HepG2 (cell line): ENCODE results near the gene MOV10L1. TPM values are rescaled to one million over a fixed set of nuclear protein-coding genes. Genes with fewer than 3 reads are reported as not detected.
A peak's percentile ranks its signal among the peaks of the same experiment; 100 is the strongest.

Experiments
- AGO1 ChIP-seq: fragments of 200-400 bp; formaldehyde crosslinking; IDR thresholded peaks from 2 replicates; pipeline ENCODE4 v1.6.1; 2017; ENCODE audit warnings: mild to moderate bottlenecking, low read depth, low read length, moderate library complexity; ENCODE audit not compliant: poor library complexity, severe bottlenecking
- AGO2 ChIP-seq: fragments of 200-400 bp; formaldehyde crosslinking; optimal IDR thresholded peaks from 2 replicates; pipeline ENCODE3; 2017; ENCODE audit warnings: mild to moderate bottlenecking, low read depth, low read length, moderate library complexity
- ESRRA ChIP-seq: sonication (generic); formaldehyde crosslinking; IDR thresholded peaks from 2 replicates; pipeline ENCODE4 v1.5.1; 2020; ENCODE audit warnings: mild to moderate bottlenecking, low read depth, missing genetic modification reagents
- GTF2F1 ChIP-seq: fragments of 150-350 bp; IDR thresholded peaks from 2 replicates; pipeline ENCODE4 v1.6.1; 2014; ENCODE audit warnings: low read length
- KDM3A ChIP-seq: IDR thresholded peaks from 2 replicates; pipeline ENCODE4 v1.6.1; 2018; ENCODE audit warnings: low read depth, missing compliant biosample characterization
- NR2F6 ChIP-seq, 2 experiments: IDR thresholded peaks; 2 replicates each; pipeline ENCODE4 v1.6.1; 2016; ENCODE audit warnings: antibody characterized with exemption in 1 of 2, mild to moderate bottlenecking in 1 of 2
- POLR2A ChIP-seq, 2 experiments: IDR thresholded peaks; 2 replicates each; pipeline ENCODE4 v1.6.1; 2011; ENCODE audit warnings: low read depth in 2 of 2, low read length in 2 of 2, mild to moderate bottlenecking in 1 of 2, moderate library complexity in 1 of 2; ENCODE audit not compliant: insufficient read depth in 1 of 2
- POLR2G ChIP-seq: fragments of 200-400 bp; formaldehyde crosslinking; IDR thresholded peaks from 2 replicates; pipeline ENCODE4 v1.6.1; 2018; ENCODE audit warnings: mild to moderate bottlenecking, low read depth, low read length, moderate library complexity
- PTBP1 ChIP-seq: fragments of 200-400 bp; formaldehyde crosslinking; IDR thresholded peaks from 2 replicates; pipeline ENCODE4 v1.6.1; 2018; ENCODE audit warnings: low read length, low read depth; ENCODE audit not compliant: poor library complexity, severe bottlenecking
- RNF2 ChIP-seq: fragments of 450-650 bp; conservative IDR thresholded peaks from 2 replicates; pipeline ENCODE4 v1.6.1; 2016; ENCODE audit warnings: low read depth
- SIN3B ChIP-seq: fragments of 150-350 bp; IDR thresholded peaks from 2 replicates; pipeline ENCODE4 v1.6.1; 2014; ENCODE audit warnings: low read length
- SPEN ChIP-seq: sonication (generic); formaldehyde crosslinking; IDR thresholded peaks from 2 replicates; pipeline ENCODE4 v1.5.1; 2020; ENCODE audit warnings: low read depth, mild to moderate bottlenecking, missing genetic modification reagents
- ZMAT3 ChIP-seq: sonication (generic); formaldehyde crosslinking; conservative IDR thresholded peaks from 2 replicates; pipeline ENCODE4 v1.7.0; 2021; ENCODE audit warnings: missing genetic modification reagents
- ZNF451 ChIP-seq: sonication (generic); formaldehyde crosslinking; IDR thresholded peaks from 2 replicates; pipeline ENCODE4 v1.5.0; 2020; ENCODE audit warnings: mild to moderate bottlenecking, missing genetic modification reagents
- ZNF652 ChIP-seq: IDR thresholded peaks from 2 replicates; pipeline ENCODE4 v1.6.1; 2016; ENCODE audit warnings: low read depth, borderline replicate concordance
- polyA plus RNA-seq, 8 experiments: library from polyadenylated mRNA; depleted of rRNA in 3 of 8; stranded (reverse) in 7 of 8; unstranded in 1 of 8; fragments of >200 nt; fragmentation: Illumina TruSeq in 4 of 8; extraction: Trizol in 4 of 8; gene quantifications; 2 replicates each; pipeline versions ENCODE4 v1.2.1 to v1.2.3, GENCODE V29; 2011 to 2016; ENCODE audit warnings: low read depth in 4 of 8, missing spikeins in 1 of 8, mixed read lengths in 1 of 8; ENCODE audit not compliant: insufficient read depth in 1 of 8
- total RNA-seq, 5 experiments: library from RNA; depleted of rRNA; stranded (reverse); fragments of >200 nt; fragmentation: Illumina TruSeq; extraction: Trizol; gene quantifications; 2 replicates each; pipeline ENCODE4 v1.2.3, GENCODE V29; 2016; ENCODE audit warnings: low read depth in 1 of 5
- TF ChIP-seq, protein P1 (sequence below): sonication (generic); formaldehyde crosslinking; IDR thresholded peaks from 2 replicates; pipeline ENCODE4 v1.5.0; 2020; ENCODE audit warnings: missing genetic modification reagents
- TF ChIP-seq, protein P2 (sequence below): sonication (generic); formaldehyde crosslinking; IDR thresholded peaks from 2 replicates; pipeline ENCODE4 v1.8.1; 2023; ENCODE audit warnings: mild to moderate bottlenecking, missing genetic modification reagents
- TF ChIP-seq, protein P3 (sequence below): sonication (generic); formaldehyde crosslinking; IDR thresholded peaks from 2 replicates; pipeline ENCODE4 v1.9.0; 2022; ENCODE audit warnings: low read depth, missing genetic modification reagents
- TF ChIP-seq, protein P4 (sequence below): sonication (generic); formaldehyde crosslinking; IDR thresholded peaks from 2 replicates; pipeline ENCODE4 v1.8.1; 2023; ENCODE audit warnings: mild to moderate bottlenecking, moderate library complexity, missing genetic modification reagents
- TF ChIP-seq, protein P5 (sequence below): sonication (generic); formaldehyde crosslinking; IDR thresholded peaks from 2 replicates; pipeline ENCODE4 v1.5.0; 2020; ENCODE audit warnings: missing genetic modification reagents, mild to moderate bottlenecking, borderline replicate concordance
- TF ChIP-seq, protein P6 (sequence below): sonication (generic); formaldehyde crosslinking; IDR thresholded peaks from 2 replicates; pipeline ENCODE4 v1.4.0; 2020; ENCODE audit warnings: missing genetic modification reagents, mild to moderate bottlenecking, borderline replicate concordance

MOV10L1 gene
- total and polyA plus RNA-seq, 2 of the 13 experiments (the other 11 are each of a cell fraction or from before 2014, with no cell fraction given): 0.11 to 0.12 TPM

DNA sequence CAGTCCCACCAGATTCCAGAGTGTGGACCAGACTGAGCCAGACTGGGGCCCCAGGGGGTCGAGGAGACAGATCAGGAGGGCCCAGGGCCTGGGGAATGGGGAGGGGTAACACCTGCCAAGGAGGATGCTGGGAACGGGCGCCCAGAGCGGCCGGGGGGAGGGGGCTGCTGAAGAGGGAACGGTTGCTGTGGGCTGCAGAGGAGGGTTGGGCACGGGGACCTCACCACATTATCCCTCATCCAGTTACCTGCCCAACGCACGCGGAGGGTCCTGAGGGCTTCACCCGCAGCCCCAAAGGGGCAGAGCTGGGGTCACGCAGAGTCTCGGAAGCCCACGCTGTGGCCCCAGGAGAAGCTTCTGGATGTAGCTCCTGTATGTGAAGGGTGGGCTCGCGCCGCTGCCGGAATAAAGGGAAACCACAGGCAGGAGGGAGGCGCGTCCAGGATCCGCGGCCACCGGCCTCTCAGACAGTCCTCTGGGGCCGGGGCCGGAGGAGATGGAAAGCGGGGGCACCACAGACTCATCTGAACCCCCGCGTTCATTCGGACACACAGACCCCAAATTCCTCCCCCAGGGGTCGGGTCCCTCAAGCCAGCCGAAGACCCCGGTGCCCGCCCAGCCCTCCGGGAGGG is 110.1 kb downstream of the MOV10L1 start (continued):
- TF ChIP-seq, protein P1, sequence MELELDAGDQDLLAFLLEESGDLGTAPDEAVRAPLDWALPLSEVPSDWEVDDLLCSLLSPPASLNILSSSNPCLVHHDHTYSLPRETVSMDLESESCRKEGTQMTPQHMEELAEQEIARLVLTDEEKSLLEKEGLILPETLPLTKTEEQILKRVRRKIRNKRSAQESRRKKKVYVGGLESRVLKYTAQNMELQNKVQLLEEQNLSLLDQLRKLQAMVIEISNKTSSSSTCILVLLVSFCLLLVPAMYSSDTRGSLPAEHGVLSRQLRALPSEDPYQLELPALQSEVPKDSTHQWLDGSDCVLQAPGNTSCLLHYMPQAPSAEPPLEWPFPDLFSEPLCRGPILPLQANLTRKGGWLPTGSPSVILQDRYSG: no peak
- TF ChIP-seq, protein P2, sequence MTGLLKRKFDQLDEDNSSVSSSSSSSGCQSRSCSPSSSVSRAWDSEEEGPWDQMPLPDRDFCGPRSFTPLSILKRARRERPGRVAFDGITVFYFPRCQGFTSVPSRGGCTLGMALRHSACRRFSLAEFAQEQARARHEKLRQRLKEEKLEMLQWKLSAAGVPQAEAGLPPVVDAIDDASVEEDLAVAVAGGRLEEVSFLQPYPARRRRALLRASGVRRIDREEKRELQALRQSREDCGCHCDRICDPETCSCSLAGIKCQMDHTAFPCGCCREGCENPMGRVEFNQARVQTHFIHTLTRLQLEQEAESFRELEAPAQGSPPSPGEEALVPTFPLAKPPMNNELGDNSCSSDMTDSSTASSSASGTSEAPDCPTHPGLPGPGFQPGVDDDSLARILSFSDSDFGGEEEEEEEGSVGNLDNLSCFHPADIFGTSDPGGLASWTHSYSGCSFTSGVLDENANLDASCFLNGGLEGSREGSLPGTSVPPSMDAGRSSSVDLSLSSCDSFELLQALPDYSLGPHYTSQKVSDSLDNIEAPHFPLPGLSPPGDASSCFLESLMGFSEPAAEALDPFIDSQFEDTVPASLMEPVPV (CRISPR knock-in tag): 0 out of 2 replicates have a peak, but pooled peaks have one; percentile 7
- TF ChIP-seq KDM3A (CRISPR knock-in tag) (no peak), POLR2A (IDR thresholded peaks at IDR 0.05; ENCODE audit: insufficient read depth in 1 of 2, low read depth in 2 of 2, low read length in 2 of 2) (peak in 1 of 2 experiments; percentile 31; a peak in 1 of 4 replicates), POLR2G (peak; percentile 39; the same call in 1 of the 2 replicates), AGO1 (peak; percentile 88), ESRRA (CRISPR knock-in tag) (no peak), RNF2 (no peak), PTBP1 (no peak), SIN3B (no peak), AGO2 (peak; percentile 89), GTF2F1 (no peak), ZNF652 (CRISPR knock-in tag) (no peak), ZNF451 (CRISPR knock-in tag) (no peak), ZMAT3 (CRISPR knock-in tag) (no peak), SPEN (no peak), NR2F6 (IDR thresholded peaks at IDR 0.05) (no peak), NR2F6 (CRISPR knock-in tag; IDR thresholded peaks at IDR 0.05) (no peak)
- TF ChIP-seq, protein P3, sequence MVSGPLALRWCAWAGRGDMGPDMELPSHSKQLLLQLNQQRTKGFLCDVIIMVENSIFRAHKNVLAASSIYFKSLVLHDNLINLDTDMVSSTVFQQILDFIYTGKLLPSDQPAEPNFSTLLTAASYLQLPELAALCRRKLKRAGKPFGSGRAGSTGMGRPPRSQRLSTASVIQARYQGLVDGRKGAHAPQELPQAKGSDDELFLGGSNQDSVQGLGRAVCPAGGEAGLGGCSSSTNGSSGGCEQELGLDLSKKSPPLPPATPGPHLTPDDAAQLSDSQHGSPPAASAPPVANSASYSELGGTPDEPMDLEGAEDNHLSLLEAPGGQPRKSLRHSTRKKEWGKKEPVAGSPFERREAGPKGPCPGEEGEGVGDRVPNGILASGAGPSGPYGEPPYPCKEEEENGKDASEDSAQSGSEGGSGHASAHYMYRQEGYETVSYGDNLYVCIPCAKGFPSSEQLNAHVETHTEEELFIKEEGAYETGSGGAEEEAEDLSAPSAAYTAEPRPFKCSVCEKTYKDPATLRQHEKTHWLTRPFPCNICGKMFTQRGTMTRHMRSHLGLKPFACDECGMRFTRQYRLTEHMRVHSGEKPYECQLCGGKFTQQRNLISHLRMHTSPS (CRISPR knock-in tag): no peak
- TF ChIP-seq, protein P4, sequence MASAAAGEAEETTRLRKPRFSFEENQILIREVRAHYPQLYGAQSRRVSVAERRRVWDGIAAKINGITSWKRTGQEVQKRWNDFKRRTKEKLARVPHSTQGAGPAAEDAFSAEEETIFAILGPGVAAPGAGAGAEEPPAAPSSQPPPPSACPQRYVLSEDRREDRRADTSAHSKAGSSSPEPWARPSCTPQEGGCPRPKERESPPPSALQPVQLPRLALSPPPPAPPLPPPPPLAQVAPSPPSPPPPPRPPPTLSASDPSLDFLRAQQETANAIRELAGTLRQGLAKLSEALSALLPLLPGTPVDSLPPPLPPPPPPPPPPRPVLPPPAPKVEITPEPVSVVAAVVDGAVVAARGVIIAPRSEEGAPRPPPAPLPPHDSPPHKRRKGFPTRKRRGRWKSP (CRISPR knock-in tag): no peak
- TF ChIP-seq, protein P5, sequence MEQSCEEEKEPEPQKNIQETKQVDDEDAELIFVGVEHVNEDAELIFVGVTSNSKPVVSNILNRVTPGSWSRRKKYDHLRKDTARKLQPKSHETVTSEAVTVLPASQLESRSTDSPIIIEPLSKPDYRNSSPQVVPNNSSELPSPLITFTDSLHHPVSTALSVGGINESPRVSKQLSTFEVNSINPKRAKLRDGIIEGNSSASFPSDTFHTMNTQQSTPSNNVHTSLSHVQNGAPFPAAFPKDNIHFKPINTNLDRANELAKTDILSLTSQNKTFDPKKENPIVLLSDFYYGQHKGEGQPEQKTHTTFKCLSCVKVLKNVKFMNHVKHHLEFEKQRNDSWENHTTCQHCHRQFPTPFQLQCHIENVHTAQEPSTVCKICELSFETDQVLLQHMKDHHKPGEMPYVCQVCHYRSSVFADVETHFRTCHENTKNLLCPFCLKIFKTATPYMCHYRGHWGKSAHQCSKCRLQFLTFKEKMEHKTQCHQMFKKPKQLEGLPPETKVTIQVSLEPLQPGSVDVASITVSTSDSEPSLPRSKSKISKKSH (CRISPR knock-in tag): no peak
- TF ChIP-seq, protein P6, sequence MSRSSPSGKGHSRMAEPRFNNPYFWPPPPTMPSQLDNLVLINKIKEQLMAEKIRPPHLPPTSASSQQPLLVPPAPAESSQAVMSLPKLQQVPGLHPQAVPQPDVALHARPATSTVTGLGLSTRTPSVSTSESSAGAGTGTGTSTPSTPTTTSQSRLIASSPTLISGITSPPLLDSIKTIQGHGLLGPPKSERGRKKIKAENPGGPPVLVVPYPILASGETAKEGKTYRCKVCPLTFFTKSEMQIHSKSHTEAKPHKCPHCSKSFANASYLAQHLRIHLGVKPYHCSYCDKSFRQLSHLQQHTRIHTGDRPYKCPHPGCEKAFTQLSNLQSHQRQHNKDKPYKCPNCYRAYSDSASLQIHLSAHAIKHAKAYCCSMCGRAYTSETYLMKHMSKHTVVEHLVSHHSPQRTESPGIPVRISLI (CRISPR knock-in tag): no peak
